Lung (tissue), 12 donors: ENCODE measurements around the gene PCCB. TPM values are rescaled to one million over a fixed set of nuclear protein-coding genes. Genes with fewer than 3 reads are reported as not detected.

Experiments
- ATAC-seq: fragments of 200-7000 bp; cut with Tn5 transposase; one replicate; pipeline ENCODE4 v1.9.1; 2020; ENCODE audit warnings: moderate number of reproducible peaks; ENCODE audit not compliant: insufficient read depth, low FRiP score
- DNase-seq, 3 donors: peaks; one replicate each; pipeline ENCODE4 v3.0.0-alpha.2; 2013 to 2017
- H3K27ac ChIP-seq, 2 donors: one replicate each; pipeline ENCODE4 v1.5.1; 2013; ENCODE audit warnings: mild to moderate bottlenecking in 2 of 2, moderate library complexity in 2 of 2, control low read depth in 1 of 2, inconsistent platforms in 1 of 2, low read depth in 1 of 2, low read length in 1 of 2
- H3K27me3 ChIP-seq, 3 donors: one replicate each; pipeline ENCODE4 v1.5.1; 2013; ENCODE audit warnings: low read length in 2 of 3; ENCODE audit not compliant: control insufficient read depth in 3 of 3, insufficient read depth in 3 of 3
- H3K36me3 ChIP-seq, 4 donors: one replicate each; pipeline ENCODE4 v1.5.1; 2013; ENCODE audit warnings: low read length in 4 of 4, mild to moderate bottlenecking in 1 of 4, moderate library complexity in 1 of 4; ENCODE audit not compliant: control insufficient read depth in 4 of 4, insufficient read depth in 4 of 4
- H3K4me1 ChIP-seq, 5 donors: one replicate each; pipeline ENCODE4 v1.5.1; 2013; ENCODE audit warnings: low read length in 5 of 5, mild to moderate bottlenecking in 2 of 5, moderate library complexity in 1 of 5; ENCODE audit not compliant: control insufficient read depth in 5 of 5, insufficient read depth in 5 of 5
- H3K4me3 ChIP-seq: one replicate; pipeline ENCODE4 v1.5.1; 2013; ENCODE audit warnings: mild to moderate bottlenecking, control low read depth, moderate library complexity
- H3K9ac ChIP-seq, 2 donors: one replicate each; pipeline ENCODE4 v1.5.1; 2013; ENCODE audit warnings: low read length in 2 of 2, control low read depth in 1 of 2; ENCODE audit not compliant: insufficient read depth in 1 of 2
- H3K9me3 ChIP-seq, 4 donors: one replicate each; pipeline ENCODE4 v1.5.1; 2013; ENCODE audit warnings: low read length in 3 of 4, mild to moderate bottlenecking in 1 of 4, moderate library complexity in 1 of 4; ENCODE audit not compliant: control insufficient read depth in 4 of 4, insufficient read depth in 3 of 4
- CTCF ChIP-seq: IDR thresholded peaks from 2 replicates; pipeline ENCODE4 v1.5.1; 2012; ENCODE audit warnings: mild to moderate bottlenecking; ENCODE audit errors: control extremely low read depth, extremely low read depth
- WGBS, 2 donors: extraction: QIAGEN DNeasy Blood & Tissue Kit; methylation state at CpG; one replicate each; pipeline ENCODE4 v1.1.7; 2013; 5-methylcytosine and 5-hydroxymethylcytosine counted together
- polyA plus RNA-seq, 2 donors: library from polyadenylated mRNA; stranded (reverse); fragments of 200-250 nt; gene quantifications; one replicate each; pipeline ENCODE4 v1.2.1, GENCODE V29; 2013
- total RNA-seq, 2 donors: library from RNA; depleted of rRNA in 1 of 2; stranded (reverse); fragments of >200 nt in 1 of 2; gene quantifications; one replicate each; pipeline ENCODE4 v1.2.1, GENCODE V29; 2014 to 2021
- donor health status: control.
- donor health status: control.
- donor health status: Bipolar disorder and iron deficiency.
- donor health status: healthy.
- donor health status: DM: yes; HTN: yes; CAD: no.

Gene PCCB
- total and polyA plus RNA-seq, 4 donors: 23.0 to 39.9 (median 29.3) TPM

- Histone ChIP-seq H3K4me3 (no peak overlapping the region), H3K9ac (no peak overlapping the region), H3K27ac (no peak overlapping the region), H3K36me3 (peaks cover 7 to 29% (median 11%) of the 10 kb centered on the region in 4 donors), H3K9me3 (no peaks in the 10 kb centered on the region), H3K4me1 (peaks cover 0 to 6% (median 2%) of the 10 kb centered on the region in 5 donors), H3K27me3 (no peaks in the 10 kb centered on the region)
- ATAC-seq: no peak
- DNase-seq: no peak
- no peak for TF ChIP-seq CTCF
- WGBS, 2 donors: 95 to 96% methylated on average over 8 of the region's 8 CpGs
Measured at GRCh38 chr3:136255672-136256406, 5.7 kb downstream of the PCCB start.

GRCh38 chr3:136258199-136258598 lies 8.1 kb downstream of the PCCB start:
- no peak for TF ChIP-seq CTCF
- H3K27me3 ChIP-seq: no peaks in the 10 kb centered on the region
- no peaks in the 10 kb centered on the region for H3K4me1 ChIP-seq
- H3K4me3 ChIP-seq: no peak overlapping the region
- whole genome bisulfite sequencing, 2 donors: 95 to 98% methylated on average over 2 of the region's 2 CpGs
- no peak for ATAC-seq
- peaks cover 7 to 31% (median 14%) of the 10 kb centered on the region in 4 donors for H3K36me3 ChIP-seq
- H3K9me3 ChIP-seq: no peaks in the 10 kb centered on the region
- H3K9ac ChIP-seq: no peak overlapping the region
- no peak for DNase-seq
- H3K27ac ChIP-seq: no peak overlapping the region

- H3K4me1 ChIP-seq: no peaks in the 10 kb centered on the region
- no peak overlapping the region for H3K4me3 ChIP-seq
- H3K36me3 ChIP-seq: peaks cover 7 to 21% (median 18%) of the 10 kb centered on the region in 4 donors
- no peak overlapping the region for H3K27ac ChIP-seq
- TF ChIP-seq CTCF: no peak
- no peak for ATAC-seq
- WGBS, 2 donors: 81 to 85% methylated on average over 5 of the region's 5 CpGs
- no peaks in the 10 kb centered on the region for H3K27me3 ChIP-seq
- DNase-seq: no peak
- H3K9me3 ChIP-seq: no peaks in the 10 kb centered on the region
- H3K9ac ChIP-seq: no peak overlapping the region
Measured at GRCh38 chr3:136261826-136262225, 11.7 kb downstream of the PCCB start.
